ENCODE measurements around the gene WNT2. TPM values are rescaled to one million over a fixed set of nuclear protein-coding genes. Genes with fewer than 3 reads are reported as not detected.
A peak's percentile ranks its signal among the peaks of the same experiment; 100 is the strongest.

WNT2 gene
- total RNA-seq, result under 1 TPM in 3 of 6 donors, not detected in 3; 0.12 to 0.40 (median 0.31) TPM
- under 1 TPM; 0.05 to 0.08 TPM for polyA plus RNA-seq

GRCh38 chr7:117322741-117323304 is at the start of gene WNT2:
TSS of gene WNT2 (minus strand) at chr7:117323058. CDS start at chr7:117322989, 69 bp downstream.
- DNase-seq, result peak in 1 of 6 donors; percentile 60
- TF ChIP-seq CTCF (IDR thresholded peaks at IDR 0.05), result no peak
- no peak within 1 kb of the TSS for H3K27ac ChIP-seq
- WGBS, 2 donors, result 0 to 2% methylated on average over 47 to 60 of the region's 60 CpGs
- peak in 2 of 4 donors; percentile 20 to 39 for ATAC-seq
- peaks cover 0 to 6% (median 0%) of the 10 kb centered on the region in 3 donors for H3K4me1 ChIP-seq
- intact Hi-C loops (cut with DNase I), result no loop called here
- H3K4me3 ChIP-seq, result peak within 1 kb of the TSS; percentile 8 to 44 (median 21)
- no peaks in the 10 kb centered on the region for H3K36me3 ChIP-seq
- FAIRE-seq, result no peak
- H3K9me3 ChIP-seq, result no peaks in the 10 kb centered on the region
- peaks cover 0 to 8% (median 3%) of the 10 kb centered on the region in 4 donors for H3K27me3 ChIP-seq

GRCh38 chr7:117372073-117372472 is 49.2 kb upstream of the WNT2 start:
- FAIRE-seq (no peak), DNase-seq (no peak), ATAC-seq (no peak)
- no peak for TF ChIP-seq CTCF (IDR thresholded peaks at IDR 0.05)
- Histone ChIP-seq H3K27ac (no peak overlapping the region), H3K4me1 (no peaks in the 10 kb centered on the region), H3K9me3 (no peaks in the 10 kb centered on the region), H3K27me3 (no peaks in the 10 kb centered on the region), H3K36me3 (no peaks in the 10 kb centered on the region), H3K4me3 (no peak overlapping the region)
- intact Hi-C loops (cut with DNase I), result no loop called here
- WGBS, 2 donors, result 79 to 85% methylated on average over 1 of the region's 1 CpG

GRCh38 chr7:117364339-117365080 is 41.7 kb upstream of the WNT2 start:
- H3K4me1 ChIP-seq, result no peaks in the 10 kb centered on the region
- no peaks in the 10 kb centered on the region for H3K9me3 ChIP-seq
- TF ChIP-seq CTCF (IDR thresholded peaks at IDR 0.05), result no peak
- FAIRE-seq (no peak), ATAC-seq (no peak), DNase-seq (no peak)
- H3K27ac ChIP-seq, result no peak overlapping the region
- H3K4me3 ChIP-seq, result no peak overlapping the region
- H3K36me3 ChIP-seq, result no peaks in the 10 kb centered on the region
- intact Hi-C loops (cut with DNase I), result no loop called here
- no peaks in the 10 kb centered on the region for H3K27me3 ChIP-seq

GRCh38 chr7:117362294-117362888 is 39.5 kb upstream of the WNT2 start:
- no peaks in the 10 kb centered on the region for H3K27me3 ChIP-seq
- no peaks in the 10 kb centered on the region for H3K9me3 ChIP-seq
- H3K36me3 ChIP-seq, result no peaks in the 10 kb centered on the region
- no peak overlapping the region for H3K27ac ChIP-seq
- no peak for DNase-seq
- FAIRE-seq, result no peak
- intact Hi-C loops (cut with DNase I), result no loop called here
- no peak overlapping the region for H3K4me3 ChIP-seq
- TF ChIP-seq CTCF (IDR thresholded peaks at IDR 0.05), result no peak
- ATAC-seq, result no peak
- no peaks in the 10 kb centered on the region for H3K4me1 ChIP-seq

- intact Hi-C loops (cut with DNase I), result no loop called here
- no peak for DNase-seq
- Histone ChIP-seq H3K27me3 (no peaks in the 10 kb centered on the region), H3K4me3 (no peak overlapping the region), H3K9me3 (no peaks in the 10 kb centered on the region), H3K27ac (no peak overlapping the region), H3K36me3 (no peaks in the 10 kb centered on the region), H3K4me1 (no peaks in the 10 kb centered on the region)
- WGBS, 2 donors, result 67 to 90% methylated on average over 1 of the region's 1 CpG
- ATAC-seq, result no peak
- FAIRE-seq, result no peak
- no peak for TF ChIP-seq CTCF (IDR thresholded peaks at IDR 0.05)
Observed at GRCh38 chr7:117350027-117350426, 27.2 kb upstream of the WNT2 start.

Measured in pancreas (tissue), 10 donors.